Stimulated activated CD4-positive, alpha-beta T cell treated with anti-CD3 and anti-CD28 coated beads, TNF-alpha, amount 100 ng/mL, for 1 hour (primary cell): ENCODE data around the gene DCAF5.
"Not testable (repeated sequence)": the region's sequence is repeated elsewhere in the genome, so short reads cannot be mapped to it uniquely, and the experiment has no call there.

Experiments used
- DNase-seq, 3 donors: peaks; one replicate each; pipeline ENCODE4 v3.0.0-alpha.2; 2020; ENCODE audit warnings: low read depth in 3 of 3, low spot score in 1 of 3

DCAF5 gene

GRCh38 chr14:69073915-69074314 is 79.0 kb downstream of the DCAF5 start:
- DNase-seq: no peak

- no peak for DNase-seq
Measured at GRCh38 chr14:69073429-69073828, 79.5 kb downstream of the DCAF5 start.

GRCh38 chr14:69072584-69072983 is 80.3 kb downstream of the DCAF5 start:
- DNase-seq: no peak

- DNase-seq: no peak
Measured at GRCh38 chr14:69068744-69069421, 84.0 kb downstream of the DCAF5 start.

GRCh38 chr14:69066396-69067171 is 86.3 kb downstream of the DCAF5 start:
- no peak for DNase-seq

GRCh38 chr14:69065934-69066333 is 87.0 kb downstream of the DCAF5 start:
- not testable (repeated sequence) for DNase-seq

GRCh38 chr14:69064596-69064995 is 88.3 kb downstream of the DCAF5 start:
- DNase-seq: no peak

- no peak for DNase-seq
Measured at GRCh38 chr14:69059658-69060623, 93.0 kb downstream of the DCAF5 start.

GRCh38 chr14:69055999-69056788 is 96.7 kb downstream of the DCAF5 start:
- no peak for DNase-seq

GRCh38 chr14:69055125-69055524 is 97.8 kb downstream of the DCAF5 start:
- DNase-seq: no peak

GRCh38 chr14:69054030-69054429 is 98.9 kb downstream of the DCAF5 start:
- no peak for DNase-seq

GRCh38 chr14:69052181-69052601 is 100.7 kb downstream of the DCAF5 start:
- DNase-seq: no peak

- no peak for DNase-seq
Measured at GRCh38 chr14:69050240-69051184, 102.4 kb downstream of the DCAF5 start.

GRCh38 chr14:69049675-69050074 is 103.2 kb downstream of the DCAF5 start:
- no peak for DNase-seq

- no peak for DNase-seq
Measured at GRCh38 chr14:69048456-69048855, 104.5 kb downstream of the DCAF5 start.

GRCh38 chr14:69047255-69047654 is 105.7 kb downstream of the DCAF5 start:
- no peak for DNase-seq

GRCh38 chr14:69046476-69046860 is 106.5 kb downstream of the DCAF5 start:
- no peak for DNase-seq

- no peak for DNase-seq
Measured at GRCh38 chr14:69045857-69046475, 107.0 kb downstream of the DCAF5 start.

GRCh38 chr14:69044965-69045555 is 107.9 kb downstream of the DCAF5 start:
- DNase-seq: no peak
